ENCODE data around the gene OR3A2.

DNA sequence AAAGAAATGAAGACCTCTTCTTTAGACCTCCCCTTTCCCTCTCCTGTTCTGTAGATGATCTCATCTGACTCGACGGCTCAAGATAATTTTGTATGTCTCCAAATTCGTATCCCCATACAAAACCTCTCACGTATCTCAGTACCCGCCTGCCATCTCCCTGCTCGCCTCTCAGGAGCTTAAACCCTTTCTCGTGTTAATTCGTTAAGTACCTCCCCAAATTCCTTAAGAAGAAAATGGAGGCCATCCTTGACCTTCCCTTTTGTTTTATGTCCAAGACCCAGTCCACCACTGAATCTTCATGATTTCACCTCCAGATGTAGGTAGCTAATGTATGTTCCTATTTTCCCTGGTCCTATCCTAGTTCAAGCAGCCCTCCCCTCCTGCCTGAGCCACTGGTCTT, 129.5 kb downstream of the OR3A2 start:
- TF ChIP-seq, protein P1, sequence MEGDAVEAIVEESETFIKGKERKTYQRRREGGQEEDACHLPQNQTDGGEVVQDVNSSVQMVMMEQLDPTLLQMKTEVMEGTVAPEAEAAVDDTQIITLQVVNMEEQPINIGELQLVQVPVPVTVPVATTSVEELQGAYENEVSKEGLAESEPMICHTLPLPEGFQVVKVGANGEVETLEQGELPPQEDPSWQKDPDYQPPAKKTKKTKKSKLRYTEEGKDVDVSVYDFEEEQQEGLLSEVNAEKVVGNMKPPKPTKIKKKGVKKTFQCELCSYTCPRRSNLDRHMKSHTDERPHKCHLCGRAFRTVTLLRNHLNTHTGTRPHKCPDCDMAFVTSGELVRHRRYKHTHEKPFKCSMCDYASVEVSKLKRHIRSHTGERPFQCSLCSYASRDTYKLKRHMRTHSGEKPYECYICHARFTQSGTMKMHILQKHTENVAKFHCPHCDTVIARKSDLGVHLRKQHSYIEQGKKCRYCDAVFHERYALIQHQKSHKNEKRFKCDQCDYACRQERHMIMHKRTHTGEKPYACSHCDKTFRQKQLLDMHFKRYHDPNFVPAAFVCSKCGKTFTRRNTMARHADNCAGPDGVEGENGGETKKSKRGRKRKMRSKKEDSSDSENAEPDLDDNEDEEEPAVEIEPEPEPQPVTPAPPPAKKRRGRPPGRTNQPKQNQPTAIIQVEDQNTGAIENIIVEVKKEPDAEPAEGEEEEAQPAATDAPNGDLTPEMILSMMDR (IDR thresholded peaks at IDR 0.05), result no peak
- no peak for TF ChIP-seq POLR2AphosphoS5 (IDR thresholded peaks at IDR 0.05)
- no peak for TF ChIP-seq POLR2A (IDR thresholded peaks at IDR 0.05)
